WTC11 (cell line): ENCODE results near the gene ABCA3. TPM values are rescaled to one million over a fixed set of nuclear protein-coding genes. Genes with fewer than 3 reads are reported as not detected.

Experiments
- ATAC-seq: fragments of 200-7000 bp; cut with Tn5 transposase; 2 replicates; pipeline ENCODE4 v1.10.0; 2021; ENCODE audit warnings: mild to moderate bottlenecking, moderate library complexity
- CTCF ChIA-PET: fragments of 300-600 bp; sonication (Branson Sonifier 250); formaldehyde crosslinking; loops from one replicate; lab custom pipeline; 2021; ENCODE audit warnings: antibody characterized with exemption; lab: Charles Lee
- POLR2A ChIA-PET: fragments of 350-600 bp; sonication (Branson Sonifier 250); formaldehyde crosslinking; loops from one replicate; lab custom pipeline; 2021; ENCODE audit warnings: antibody characterized with exemption; lab: Charles Lee
- DNase-seq: peaks from one replicate; pipeline ENCODE4 v3.0.0; 2021; ENCODE audit warnings: low spot score
- H3K27ac Mint-ChIP-seq: 2 replicates; pipeline ENCODE4 v1.8.0; 2021; ENCODE audit warnings: mixed read lengths
- H3K27me3 Mint-ChIP-seq: 2 replicates; pipeline ENCODE4 v1.8.0; 2021; ENCODE audit warnings: low read depth, mild to moderate bottlenecking, moderate library complexity, mixed read lengths
- H3K36me3 Mint-ChIP-seq: 2 replicates; pipeline ENCODE4 v1.8.0; 2021; ENCODE audit warnings: mixed read lengths
- H3K4me1 Mint-ChIP-seq: 2 replicates; pipeline ENCODE4 v1.8.0; 2022; ENCODE audit warnings: mixed read lengths
- H3K4me3 Mint-ChIP-seq: 2 replicates; pipeline ENCODE4 v1.8.0; 2021; ENCODE audit warnings: mild to moderate bottlenecking, moderate library complexity, mixed read lengths
- H3K9me3 Mint-ChIP-seq: 2 replicates; pipeline ENCODE4 v1.8.0; 2021; ENCODE audit warnings: mixed read lengths
- CREB1 ChIP-seq: sonication (generic); formaldehyde crosslinking; IDR thresholded peaks from 2 replicates; pipeline ENCODE4 v1.8.0; 2023; ENCODE audit warnings: mild to moderate bottlenecking, missing genetic modification reagents
- GABPB1 ChIP-seq: sonication (generic); formaldehyde crosslinking; IDR thresholded peaks from 2 replicates; pipeline ENCODE4 v1.8.1; 2023; ENCODE audit warnings: mild to moderate bottlenecking, missing genetic modification reagents
- GTF2I ChIP-seq: fragments of 250-450 bp; sonication (Bioruptor Pico); conservative IDR thresholded peaks from 2 replicates; pipeline ENCODE4 v1.4.0; 2021; ENCODE audit warnings: mild to moderate bottlenecking
- MYBL2 ChIP-seq: sonication (generic); formaldehyde crosslinking; IDR thresholded peaks from 2 replicates; pipeline ENCODE4 v1.8.1; 2023; ENCODE audit warnings: mild to moderate bottlenecking, moderate library complexity, missing genetic modification reagents
- OVOL2 ChIP-seq: fragments of 250-450 bp; sonication (Bioruptor Pico); IDR thresholded peaks from 2 replicates; pipeline ENCODE4 v1.9.0; 2021; ENCODE audit warnings: mild to moderate bottlenecking, borderline replicate concordance
- PRRX2 ChIP-seq: fragments of 250-450 bp; sonication (Bioruptor Pico); IDR thresholded peaks from 2 replicates; pipeline ENCODE4 v1.8.0; 2021; ENCODE audit warnings: mild to moderate bottlenecking
- RELA ChIP-seq: sonication (generic); formaldehyde crosslinking; IDR thresholded peaks from 2 replicates; pipeline ENCODE4 v1.8.1; 2022; ENCODE audit warnings: missing genetic modification reagents, mild to moderate bottlenecking, borderline replicate concordance
- TEAD4 ChIP-seq: sonication (generic); formaldehyde crosslinking; IDR thresholded peaks from 2 replicates; pipeline ENCODE4 v1.8.0; 2022; ENCODE audit warnings: mild to moderate bottlenecking, missing genetic modification reagents
- USF1 ChIP-seq: sonication (generic); formaldehyde crosslinking; IDR thresholded peaks from 2 replicates; pipeline ENCODE4 v1.8.0; 2022; ENCODE audit warnings: mild to moderate bottlenecking, missing genetic modification reagents
- ZNF121 ChIP-seq: sonication (generic); formaldehyde crosslinking; IDR thresholded peaks from 2 replicates; pipeline ENCODE4 v1.8.0; 2023; ENCODE audit warnings: missing genetic modification reagents
- ZNF396 ChIP-seq: fragments of 250-450 bp; sonication (Bioruptor Pico); IDR thresholded peaks from 2 replicates; pipeline ENCODE4 v1.8.0; 2021; ENCODE audit warnings: mild to moderate bottlenecking, moderate library complexity, borderline replicate concordance
- ZNF512 ChIP-seq: sonication (generic); formaldehyde crosslinking; IDR thresholded peaks from 2 replicates; pipeline ENCODE4 v1.8.1; 2022; ENCODE audit warnings: missing genetic modification reagents, borderline replicate concordance
- total RNA-seq: library from RNA; stranded (reverse); gene quantifications from 3 replicates; pipeline ENCODE4 v1.2.3, GENCODE V29; 2021
- TF ChIP-seq, protein P1 (sequence below): sonication (generic); formaldehyde crosslinking; IDR thresholded peaks from 2 replicates; pipeline ENCODE4 v1.8.0; 2023; ENCODE audit warnings: missing genetic modification reagents, mild to moderate bottlenecking, borderline replicate concordance
- TF ChIP-seq, protein P2 (sequence below): fragments of 250-450 bp; sonication (Bioruptor Pico); IDR thresholded peaks from 2 replicates; pipeline ENCODE4 v1.8.0; 2021; ENCODE audit warnings: mild to moderate bottlenecking
- TF ChIP-seq, protein P3 (sequence below): sonication (generic); formaldehyde crosslinking; IDR thresholded peaks from 2 replicates; pipeline ENCODE4 v1.8.1; 2023; ENCODE audit warnings: mild to moderate bottlenecking, missing genetic modification reagents, moderate library complexity
- TF ChIP-seq, protein P4 (sequence below): sonication (generic); formaldehyde crosslinking; IDR thresholded peaks from 2 replicates; pipeline ENCODE4 v1.8.0; 2022; ENCODE audit warnings: mild to moderate bottlenecking, missing genetic modification reagents

The ABCA3 gene
- total RNA-seq, 1 experiment from 2014 or later: 12.1 TPM

GRCh38 chr16:2325791-2326190 is 14.7 kb downstream of the ABCA3 start:
- POLR2A ChIA-PET: no interaction called here
- CTCF ChIA-PET: no interaction called here

More at GRCh38 chr16:2325791-2326190, 14.7 kb downstream of the ABCA3 start:
- H3K36me3 Mint-ChIP-seq: no peaks in the 10 kb centered on the region
- ATAC-seq (no peak), DNase-seq (no peak)
- TF ChIP-seq OVOL2 (no peak), RELA (CRISPR knock-in tag) (no peak), ZNF512 (no peak), TEAD4 (CRISPR knock-in tag) (no peak), MYBL2 (CRISPR knock-in tag) (no peak), USF1 (CRISPR knock-in tag) (no peak), ZNF121 (CRISPR knock-in tag) (no peak), GABPB1 (CRISPR knock-in tag) (no peak), CREB1 (CRISPR knock-in tag) (no peak), PRRX2 (no peak), GTF2I (CRISPR knock-in tag) (no peak), ZNF396 (CRISPR knock-in tag) (no peak)
- TF ChIP-seq, protein P1, sequence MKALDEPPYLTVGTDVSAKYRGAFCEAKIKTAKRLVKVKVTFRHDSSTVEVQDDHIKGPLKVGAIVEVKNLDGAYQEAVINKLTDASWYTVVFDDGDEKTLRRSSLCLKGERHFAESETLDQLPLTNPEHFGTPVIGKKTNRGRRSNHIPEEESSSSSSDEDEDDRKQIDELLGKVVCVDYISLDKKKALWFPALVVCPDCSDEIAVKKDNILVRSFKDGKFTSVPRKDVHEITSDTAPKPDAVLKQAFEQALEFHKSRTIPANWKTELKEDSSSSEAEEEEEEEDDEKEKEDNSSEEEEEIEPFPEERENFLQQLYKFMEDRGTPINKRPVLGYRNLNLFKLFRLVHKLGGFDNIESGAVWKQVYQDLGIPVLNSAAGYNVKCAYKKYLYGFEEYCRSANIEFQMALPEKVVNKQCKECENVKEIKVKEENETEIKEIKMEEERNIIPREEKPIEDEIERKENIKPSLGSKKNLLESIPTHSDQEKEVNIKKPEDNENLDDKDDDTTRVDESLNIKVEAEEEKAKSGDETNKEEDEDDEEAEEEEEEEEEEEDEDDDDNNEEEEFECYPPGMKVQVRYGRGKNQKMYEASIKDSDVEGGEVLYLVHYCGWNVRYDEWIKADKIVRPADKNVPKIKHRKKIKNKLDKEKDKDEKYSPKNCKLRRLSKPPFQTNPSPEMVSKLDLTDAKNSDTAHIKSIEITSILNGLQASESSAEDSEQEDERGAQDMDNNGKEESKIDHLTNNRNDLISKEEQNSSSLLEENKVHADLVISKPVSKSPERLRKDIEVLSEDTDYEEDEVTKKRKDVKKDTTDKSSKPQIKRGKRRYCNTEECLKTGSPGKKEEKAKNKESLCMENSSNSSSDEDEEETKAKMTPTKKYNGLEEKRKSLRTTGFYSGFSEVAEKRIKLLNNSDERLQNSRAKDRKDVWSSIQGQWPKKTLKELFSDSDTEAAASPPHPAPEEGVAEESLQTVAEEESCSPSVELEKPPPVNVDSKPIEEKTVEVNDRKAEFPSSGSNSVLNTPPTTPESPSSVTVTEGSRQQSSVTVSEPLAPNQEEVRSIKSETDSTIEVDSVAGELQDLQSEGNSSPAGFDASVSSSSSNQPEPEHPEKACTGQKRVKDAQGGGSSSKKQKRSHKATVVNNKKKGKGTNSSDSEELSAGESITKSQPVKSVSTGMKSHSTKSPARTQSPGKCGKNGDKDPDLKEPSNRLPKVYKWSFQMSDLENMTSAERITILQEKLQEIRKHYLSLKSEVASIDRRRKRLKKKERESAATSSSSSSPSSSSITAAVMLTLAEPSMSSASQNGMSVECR (CRISPR knock-in tag): no peak
- TF ChIP-seq, protein P2, sequence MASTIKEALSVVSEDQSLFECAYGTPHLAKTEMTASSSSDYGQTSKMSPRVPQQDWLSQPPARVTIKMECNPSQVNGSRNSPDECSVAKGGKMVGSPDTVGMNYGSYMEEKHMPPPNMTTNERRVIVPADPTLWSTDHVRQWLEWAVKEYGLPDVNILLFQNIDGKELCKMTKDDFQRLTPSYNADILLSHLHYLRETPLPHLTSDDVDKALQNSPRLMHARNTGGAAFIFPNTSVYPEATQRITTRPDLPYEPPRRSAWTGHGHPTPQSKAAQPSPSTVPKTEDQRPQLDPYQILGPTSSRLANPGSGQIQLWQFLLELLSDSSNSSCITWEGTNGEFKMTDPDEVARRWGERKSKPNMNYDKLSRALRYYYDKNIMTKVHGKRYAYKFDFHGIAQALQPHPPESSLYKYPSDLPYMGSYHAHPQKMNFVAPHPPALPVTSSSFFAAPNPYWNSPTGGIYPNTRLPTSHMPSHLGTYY (CRISPR knock-in tag): no peak
- TF ChIP-seq, protein P3, sequence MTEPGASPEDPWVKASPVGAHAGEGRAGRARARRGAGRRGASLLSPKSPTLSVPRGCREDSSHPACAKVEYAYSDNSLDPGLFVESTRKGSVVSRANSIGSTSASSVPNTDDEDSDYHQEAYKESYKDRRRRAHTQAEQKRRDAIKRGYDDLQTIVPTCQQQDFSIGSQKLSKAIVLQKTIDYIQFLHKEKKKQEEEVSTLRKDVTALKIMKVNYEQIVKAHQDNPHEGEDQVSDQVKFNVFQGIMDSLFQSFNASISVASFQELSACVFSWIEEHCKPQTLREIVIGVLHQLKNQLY (CRISPR knock-in tag): no peak
- TF ChIP-seq, protein P4, sequence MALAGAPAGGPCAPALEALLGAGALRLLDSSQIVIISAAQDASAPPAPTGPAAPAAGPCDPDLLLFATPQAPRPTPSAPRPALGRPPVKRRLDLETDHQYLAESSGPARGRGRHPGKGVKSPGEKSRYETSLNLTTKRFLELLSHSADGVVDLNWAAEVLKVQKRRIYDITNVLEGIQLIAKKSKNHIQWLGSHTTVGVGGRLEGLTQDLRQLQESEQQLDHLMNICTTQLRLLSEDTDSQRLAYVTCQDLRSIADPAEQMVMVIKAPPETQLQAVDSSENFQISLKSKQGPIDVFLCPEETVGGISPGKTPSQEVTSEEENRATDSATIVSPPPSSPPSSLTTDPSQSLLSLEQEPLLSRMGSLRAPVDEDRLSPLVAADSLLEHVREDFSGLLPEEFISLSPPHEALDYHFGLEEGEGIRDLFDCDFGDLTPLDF (CRISPR knock-in tag): no peak
- no peaks in the 10 kb centered on the region for H3K27me3 Mint-ChIP-seq
- no peaks in the 10 kb centered on the region for H3K9me3 Mint-ChIP-seq
- H3K4me1 Mint-ChIP-seq: no peaks in the 10 kb centered on the region
- no peak overlapping the region for H3K27ac Mint-ChIP-seq
- no peak overlapping the region for H3K4me3 Mint-ChIP-seq
